Adrenal gland (tissue), 12 donors: ENCODE measurements around the gene KIF19. TPM values are rescaled to one million over a fixed set of nuclear protein-coding genes. Genes with fewer than 3 reads are reported as not detected.

ENCODE experiments used
- DNase-seq, 7 donors: peaks; one replicate each; pipeline ENCODE4 v3.0.0-alpha.2; 2019 to 2020
- H3K27ac ChIP-seq, 5 donors: fragments of 200-600 bp; sonication (generic) in 4 of 5; 1 replicate in 3 of 5; 2 replicates in 2 of 5; pipeline versions ENCODE4 v1.5.1 to v1.8.0; 2016 to 2020; ENCODE audit warnings: mild to moderate bottlenecking in 1 of 5
- H3K27me3 ChIP-seq: fragments of 200-600 bp; 2 replicates; pipeline ENCODE4 v1.8.0; 2021
- H3K36me3 ChIP-seq, 2 donors: fragments of 200-600 bp; replicated peaks in 1 of 2; 1 replicate in 1 of 2; 2 replicates in 1 of 2; pipeline versions ENCODE4 v1.5.1 to v1.8.0; 2018 to 2022
- H3K4me1 ChIP-seq, 2 donors: fragments of 200-600 bp; replicated peaks in 1 of 2; 1 replicate in 1 of 2; 2 replicates in 1 of 2; pipeline versions ENCODE4 v1.5.1 to v1.8.0; 2018 to 2021
- H3K4me3 ChIP-seq, 4 donors: fragments of 200-600 bp; sonication (generic) in 3 of 4; one replicate each; pipeline ENCODE4 v1.5.1; 2016 to 2018
- H3K9me3 ChIP-seq, 3 donors: fragments of 200-600 bp; sonication (generic) in 1 of 3; replicated peaks in 1 of 3; 1 replicate in 2 of 3; 2 replicates in 1 of 3; pipeline versions ENCODE4 v1.5.1 to v1.8.0; 2016 to 2021
- POLR2A ChIP-seq, 2 donors: fragments of 450-650 bp; IDR thresholded peaks; one replicate each; pipeline ENCODE4 v1.6.1; 2017; ENCODE audit warnings: antibody characterized with exemption in 2 of 2, mild to moderate bottlenecking in 2 of 2, moderate library complexity in 1 of 2
- WGBS, 4 donors: extraction: QIAGEN DNeasy Blood & Tissue Kit in 2 of 4; methylation state at CpG; one replicate each; pipeline versions ENCODE4 v1.1.5 to v1.1.7; 2013 to 2017; 5-methylcytosine and 5-hydroxymethylcytosine counted together
- intact Hi-C, 2 donors: fragments of 100-400 bp; cut with DNase I; formaldehyde crosslinking; loops; one replicate each; pipeline versions ENCODE4 v1.14.1 to v1.15.0; 2022 to 2023
- polyA plus RNA-seq, 3 donors: library from polyadenylated mRNA; stranded (reverse); fragments of 200-250 nt in 2 of 3; fragments of 350-450 nt in 1 of 3; fragmentation: Illumina TruSeq in 1 of 3; extraction: RNeasy Lipid Tissue Mini Kit (QIAGEN cat#74804) in 1 of 3; gene quantifications; one replicate each; pipeline ENCODE4 v1.2.3, GENCODE V29; 2013 to 2014
- total RNA-seq, 9 donors: library from RNA; depleted of rRNA in 4 of 9; stranded (reverse); fragments of >200 nt in 4 of 9; fragments of 120-200 nt in 1 of 9; fragmentation: NEBNext Ultra II Directional in 1 of 9; extraction: Animal tissue kit (Norgen Biotek cat#: 25700) in 1 of 9; gene quantifications; one replicate each; pipeline versions ENCODE4 v1.1.0 to v1.2.4, GENCODE V29; 2013 to 2023
- TF ChIP-seq, protein P1 (sequence below), 6 experiments: fragments of 450-650 bp in 4 of 6; fragments of 200-600 bp in 2 of 6; sonication (generic) in 1 of 6; IDR thresholded peaks; 1 replicate in 5 of 6; 2 replicates in 1 of 6; pipeline versions ENCODE4 v1.5.1 to v1.8.0; 2016 to 2021; ENCODE audit warnings: antibody characterized with exemption in 6 of 6, mild to moderate bottlenecking in 2 of 6, moderate library complexity in 1 of 6
- donor health status: healthy with polysubstance abuse.
- donor health status: Bipolar disorder and iron deficiency.
- donor health status: DM: yes; HTN: yes; CAD: no.
- donor health status: DM: no; HTN: no; CAD: no.
- donor health status: DM: no; HTN: no; CAD: no.
- donor health status: DM: yes; HTN: yes; CAD: no.

Gene KIF19
- total and polyA plus RNA-seq, 12 donors: 0.06 to 1.7 (median 0.30) TPM; not detected in 2

- no peak for DNase-seq
- no peaks in the 10 kb centered on the region for H3K9me3 ChIP-seq
- H3K36me3 ChIP-seq: no peaks in the 10 kb centered on the region
- H3K4me1 ChIP-seq: peaks cover 0 to 5% of the 10 kb centered on the region in 2 donors
- 77 to 93% (median 82%) methylated on average over 7 to 11 of the region's 11 CpGs for WGBS, 4 donors
- no peaks in the 10 kb centered on the region for H3K27me3 ChIP-seq
- H3K27ac ChIP-seq: no peak overlapping the region
- no peak for TF ChIP-seq POLR2A (IDR thresholded peaks at IDR 0.05)
- H3K4me3 ChIP-seq: no peak overlapping the region
- intact Hi-C loops: no loop called here
Observed at GRCh38 chr17:74390680-74391653, 64.9 kb downstream of the KIF19 start.

DNA sequence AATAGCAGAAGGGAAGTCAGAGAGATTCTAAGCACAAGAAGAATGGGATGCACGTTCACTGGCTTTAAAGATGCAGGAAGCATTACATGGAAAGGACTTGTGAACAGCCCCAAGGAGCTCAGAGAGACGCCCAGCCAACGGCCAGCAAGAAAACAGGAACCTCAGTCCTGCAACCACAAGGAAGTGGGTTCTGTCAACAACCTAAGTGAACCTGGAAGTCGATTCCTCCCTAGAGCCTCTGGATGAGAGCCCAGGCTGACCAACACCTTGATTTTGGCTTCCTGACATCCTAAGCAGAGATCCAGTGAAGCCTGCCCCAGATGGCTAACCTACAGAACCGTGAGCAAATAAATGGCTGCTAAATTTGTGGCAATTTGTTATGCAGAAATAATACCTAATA lies 65.7 kb downstream of the KIF19 start:
- WGBS, 4 donors: 55 to 66% (median 64%) methylated on average over 5 of the region's 5 CpGs
- Histone ChIP-seq H3K27me3 (no peaks in the 10 kb centered on the region), H3K4me1 (no peaks in the 10 kb centered on the region), H3K4me3 (no peak overlapping the region), H3K9me3 (no peaks in the 10 kb centered on the region), H3K36me3 (no peaks in the 10 kb centered on the region), H3K27ac (no peak overlapping the region)
- TF ChIP-seq, protein P1, sequence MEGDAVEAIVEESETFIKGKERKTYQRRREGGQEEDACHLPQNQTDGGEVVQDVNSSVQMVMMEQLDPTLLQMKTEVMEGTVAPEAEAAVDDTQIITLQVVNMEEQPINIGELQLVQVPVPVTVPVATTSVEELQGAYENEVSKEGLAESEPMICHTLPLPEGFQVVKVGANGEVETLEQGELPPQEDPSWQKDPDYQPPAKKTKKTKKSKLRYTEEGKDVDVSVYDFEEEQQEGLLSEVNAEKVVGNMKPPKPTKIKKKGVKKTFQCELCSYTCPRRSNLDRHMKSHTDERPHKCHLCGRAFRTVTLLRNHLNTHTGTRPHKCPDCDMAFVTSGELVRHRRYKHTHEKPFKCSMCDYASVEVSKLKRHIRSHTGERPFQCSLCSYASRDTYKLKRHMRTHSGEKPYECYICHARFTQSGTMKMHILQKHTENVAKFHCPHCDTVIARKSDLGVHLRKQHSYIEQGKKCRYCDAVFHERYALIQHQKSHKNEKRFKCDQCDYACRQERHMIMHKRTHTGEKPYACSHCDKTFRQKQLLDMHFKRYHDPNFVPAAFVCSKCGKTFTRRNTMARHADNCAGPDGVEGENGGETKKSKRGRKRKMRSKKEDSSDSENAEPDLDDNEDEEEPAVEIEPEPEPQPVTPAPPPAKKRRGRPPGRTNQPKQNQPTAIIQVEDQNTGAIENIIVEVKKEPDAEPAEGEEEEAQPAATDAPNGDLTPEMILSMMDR (IDR thresholded peaks at IDR 0.05): no peak
- TF ChIP-seq POLR2A (IDR thresholded peaks at IDR 0.05): no peak
- no peak for DNase-seq
- intact Hi-C loops: no loop called here

- 61 to 83% (median 72%) methylated on average over 5 of the region's 5 CpGs for WGBS, 4 donors
- DNase-seq: no peak
- Histone ChIP-seq H3K9me3 (no peaks in the 10 kb centered on the region), H3K27ac (no peak overlapping the region), H3K4me1 (no peaks in the 10 kb centered on the region), H3K27me3 (no peaks in the 10 kb centered on the region), H3K36me3 (no peaks in the 10 kb centered on the region), H3K4me3 (no peak overlapping the region)
- no peak for TF ChIP-seq POLR2A (IDR thresholded peaks at IDR 0.05)
- TF ChIP-seq, protein P1 (IDR thresholded peaks at IDR 0.05): no peak
- intact Hi-C loops: no loop called here
Observed at GRCh38 chr17:74392848-74393247, 66.8 kb downstream of the KIF19 start.

DNA sequence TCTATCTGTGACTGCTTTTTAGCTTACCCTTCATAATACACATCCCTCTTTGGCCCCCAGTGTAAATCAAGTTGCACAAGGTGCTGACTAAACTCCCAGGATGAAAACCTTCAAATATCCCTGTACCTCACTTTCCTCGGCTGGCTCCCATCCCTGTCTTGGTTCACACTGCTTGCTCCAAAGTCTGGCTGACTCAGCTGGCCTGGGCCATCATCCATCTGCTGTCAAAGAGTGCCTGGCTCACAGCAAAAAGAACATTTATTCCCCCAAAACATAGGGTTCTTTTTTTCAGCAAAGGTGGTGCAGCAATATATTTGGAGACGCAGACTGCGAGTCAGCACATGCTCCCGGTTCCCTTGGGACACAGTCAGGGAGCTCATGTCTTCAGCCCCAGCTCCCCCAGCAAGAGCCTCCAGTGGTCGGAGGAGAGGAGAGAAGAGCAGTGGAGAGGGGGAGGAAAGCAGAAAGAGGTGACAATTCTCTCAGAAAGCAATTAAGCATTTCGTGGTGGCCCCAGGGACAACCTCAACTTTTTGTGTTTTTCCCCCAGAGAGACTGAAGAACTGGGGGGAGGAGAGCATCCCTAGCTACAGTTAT lies 67.4 kb downstream of the KIF19 start:
- TF ChIP-seq, protein P1 (IDR thresholded peaks at IDR 0.05): no peak
- no peak for TF ChIP-seq POLR2A (IDR thresholded peaks at IDR 0.05)
- DNase-seq: peak in 5 of 7 donors; percentile 31 to 66 (median 47)
- Histone ChIP-seq H3K4me1 (no peaks in the 10 kb centered on the region), H3K27me3 (no peaks in the 10 kb centered on the region), H3K27ac (no peak overlapping the region), H3K4me3 (no peak overlapping the region), H3K36me3 (no peaks in the 10 kb centered on the region), H3K9me3 (no peaks in the 10 kb centered on the region)
- 61 to 74% (median 67%) methylated on average over 6 of the region's 6 CpGs for WGBS, 4 donors
- intact Hi-C loops: no loop called here
